ENCODE data around the gene BCR. TPM values are rescaled to one million over a fixed set of nuclear protein-coding genes. Genes with fewer than 3 reads are reported as not detected.

BCR gene
- total RNA-seq, 2 experiments from 2014 or later: 60.7 to 63.2 TPM

- Mint-ChIP-seq H3K4me3 (no peak overlapping the region), H3K27ac (peak overlapping the region; percentile 89), H3K27me3 (no peaks in the 10 kb centered on the region), H3K36me3 (ENCODE audit: low read depth) (peaks cover 48% of the 10 kb centered on the region), H3K4me1 (peaks cover 63% of the 10 kb centered on the region), H3K9me3 (peaks cover 22% of the 10 kb centered on the region)
- DNase-seq: no peak
- CTCF ChIA-PET: interaction anchor here (1.4 to 2.9 kb wide), 4 partner anchors 15 to 50 kb away, joined by 3 to 11 read pairs (median 6); no protein-coding TSS in a partner anchor
- POLR2A ChIA-PET: interaction anchor here (1.7 to 3.1 kb wide), 2 partner anchors 15 to 24 kb away, joined by 6 to 13 read pairs; no protein-coding TSS in a partner anchor
Observed at GRCh38 chr22:23227380-23227779, 47.1 kb downstream of the BCR start.

GRCh38 chr22:23228503-23228902 lies 48.2 kb downstream of the BCR start:
- Mint-ChIP-seq H3K27me3 (no peaks in the 10 kb centered on the region), H3K4me3 (no peak overlapping the region), H3K9me3 (peaks cover 22% of the 10 kb centered on the region), H3K27ac (no peak overlapping the region), H3K4me1 (peaks cover 55% of the 10 kb centered on the region), H3K36me3 (ENCODE audit: low read depth) (peaks cover 48% of the 10 kb centered on the region)
- no peak for DNase-seq
- ChIA-PET POLR2A (no interaction called here), CTCF (interaction anchor here (1.1 to 1.4 kb wide), 2 partner anchors 43 to 50 kb away, joined by 3 to 4 read pairs; no protein-coding TSS in a partner anchor)

GRCh38 chr22:23229646-23230045 lies 49.3 kb downstream of the BCR start:
- no peak overlapping the region for H3K27ac Mint-ChIP-seq
- no peak for DNase-seq
- POLR2A ChIA-PET: interaction anchor here (0.6 kb wide), 1 partner anchor 46 kb away, joined by 3 read pairs; no protein-coding TSS in a partner anchor
- H3K36me3 Mint-ChIP-seq (ENCODE audit: low read depth): peaks cover 48% of the 10 kb centered on the region
- no peaks in the 10 kb centered on the region for H3K27me3 Mint-ChIP-seq
- CTCF ChIA-PET: interaction anchor here (0.8 to 1.1 kb wide), 2 partner anchors 14 to 51 kb away, joined by 4 read pairs; no protein-coding TSS in a partner anchor
- peaks cover 52% of the 10 kb centered on the region for H3K4me1 Mint-ChIP-seq
- peaks cover 22% of the 10 kb centered on the region for H3K9me3 Mint-ChIP-seq
- H3K4me3 Mint-ChIP-seq: no peak overlapping the region

GRCh38 chr22:23230348-23231068 lies 50.2 kb downstream of the BCR start:
- peaks cover 45% of the 10 kb centered on the region for H3K4me1 Mint-ChIP-seq
- POLR2A ChIA-PET: interaction anchor here (1.2 kb wide), 1 partner anchor 13 kb away, joined by 3 read pairs; no protein-coding TSS in a partner anchor
- CTCF ChIA-PET: no interaction called here
- no peak for DNase-seq
- H3K27me3 Mint-ChIP-seq: no peaks in the 10 kb centered on the region
- peaks cover 22% of the 10 kb centered on the region for H3K9me3 Mint-ChIP-seq
- H3K27ac Mint-ChIP-seq: no peak overlapping the region
- peaks cover 44% of the 10 kb centered on the region for H3K36me3 Mint-ChIP-seq (ENCODE audit: low read depth)
- H3K4me3 Mint-ChIP-seq: no peak overlapping the region

GRCh38 chr22:23231471-23232093 lies 51.3 kb downstream of the BCR start:
- H3K27me3 Mint-ChIP-seq: no peaks in the 10 kb centered on the region
- peaks cover 40% of the 10 kb centered on the region for H3K4me1 Mint-ChIP-seq
- H3K27ac Mint-ChIP-seq: no peak overlapping the region
- no peak overlapping the region for H3K4me3 Mint-ChIP-seq
- DNase-seq: no peak
- POLR2A ChIA-PET: interaction anchor here (1.2 kb wide), 1 partner anchor 12 kb away, joined by 3 read pairs; no protein-coding TSS in a partner anchor
- peaks cover 22% of the 10 kb centered on the region for H3K9me3 Mint-ChIP-seq
- CTCF ChIA-PET: no interaction called here
- H3K36me3 Mint-ChIP-seq (ENCODE audit: low read depth): peaks cover 43% of the 10 kb centered on the region

GRCh38 chr22:23232094-23232905 lies 52.0 kb downstream of the BCR start:
- H3K27ac Mint-ChIP-seq: no peak overlapping the region
- H3K27me3 Mint-ChIP-seq: no peaks in the 10 kb centered on the region
- DNase-seq: no peak
- no peak overlapping the region for H3K4me3 Mint-ChIP-seq
- ChIA-PET CTCF (no interaction called here), POLR2A (interaction anchor here (1.0 kb wide), 1 partner anchor 10 kb away, joined by 3 read pairs; no protein-coding TSS in a partner anchor)
- H3K36me3 Mint-ChIP-seq (ENCODE audit: low read depth): peaks cover 36% of the 10 kb centered on the region
- H3K4me1 Mint-ChIP-seq: peaks cover 38% of the 10 kb centered on the region
- peaks cover 21% of the 10 kb centered on the region for H3K9me3 Mint-ChIP-seq

- CTCF ChIA-PET: no interaction called here
- POLR2A ChIA-PET: interaction anchor here (1.0 kb wide), 1 partner anchor 9 kb away, joined by 3 read pairs; no protein-coding TSS in a partner anchor
- Mint-ChIP-seq H3K27ac (no peak overlapping the region), H3K9me3 (peaks cover 14% of the 10 kb centered on the region), H3K36me3 (ENCODE audit: low read depth) (peaks cover 35% of the 10 kb centered on the region), H3K27me3 (no peaks in the 10 kb centered on the region), H3K4me1 (peaks cover 38% of the 10 kb centered on the region), H3K4me3 (no peak overlapping the region)
- no peak for DNase-seq
Observed at GRCh38 chr22:23233084-23233531, 52.8 kb downstream of the BCR start.

- H3K36me3 Mint-ChIP-seq (ENCODE audit: low read depth): peaks cover 30% of the 10 kb centered on the region
- no peak overlapping the region for H3K27ac Mint-ChIP-seq
- no peaks in the 10 kb centered on the region for H3K27me3 Mint-ChIP-seq
- H3K9me3 Mint-ChIP-seq: peaks cover 7% of the 10 kb centered on the region
- H3K4me1 Mint-ChIP-seq: peaks cover 39% of the 10 kb centered on the region
- CTCF ChIA-PET: no interaction called here
- H3K4me3 Mint-ChIP-seq: no peak overlapping the region
- DNase-seq: no peak
- POLR2A ChIA-PET: no interaction called here
Observed at GRCh38 chr22:23233752-23234408, 53.6 kb downstream of the BCR start.

- no peaks in the 10 kb centered on the region for H3K27me3 Mint-ChIP-seq
- H3K9me3 Mint-ChIP-seq: no peaks in the 10 kb centered on the region
- H3K4me1 Mint-ChIP-seq: peaks cover 38% of the 10 kb centered on the region
- H3K4me3 Mint-ChIP-seq: no peak overlapping the region
- H3K27ac Mint-ChIP-seq: no peak overlapping the region
- peaks cover 24% of the 10 kb centered on the region for H3K36me3 Mint-ChIP-seq (ENCODE audit: low read depth)
- ChIA-PET POLR2A (interaction anchor here (0.6 to 1.0 kb wide), 2 partner anchors 18 to 26 kb away, joined by 3 read pairs; no protein-coding TSS in a partner anchor), CTCF (no interaction called here)
- DNase-seq: no peak
Observed at GRCh38 chr22:23234409-23235161, 54.3 kb downstream of the BCR start.

GRCh38 chr22:23235425-23235824 lies 55.1 kb downstream of the BCR start:
- Mint-ChIP-seq H3K9me3 (no peaks in the 10 kb centered on the region), H3K4me1 (peaks cover 41% of the 10 kb centered on the region), H3K36me3 (ENCODE audit: low read depth) (peaks cover 16% of the 10 kb centered on the region), H3K27ac (no peak overlapping the region), H3K27me3 (no peaks in the 10 kb centered on the region), H3K4me3 (no peak overlapping the region)
- ChIA-PET CTCF (no interaction called here), POLR2A (interaction anchor here (1.0 to 1.8 kb wide), 2 partner anchors 9 to 19 kb away, joined by 3 to 7 read pairs; no protein-coding TSS in a partner anchor)
- no peak for DNase-seq

- H3K27me3 Mint-ChIP-seq: no peaks in the 10 kb centered on the region
- H3K27ac Mint-ChIP-seq: no peak overlapping the region
- no peak for DNase-seq
- CTCF ChIA-PET: no interaction called here
- H3K4me3 Mint-ChIP-seq: no peak overlapping the region
- peaks cover 46% of the 10 kb centered on the region for H3K4me1 Mint-ChIP-seq
- POLR2A ChIA-PET: interaction anchor here (1.8 kb wide), 1 partner anchor 10 kb away, joined by 7 read pairs; no protein-coding TSS in a partner anchor
- peaks cover 16% of the 10 kb centered on the region for H3K36me3 Mint-ChIP-seq (ENCODE audit: low read depth)
- H3K9me3 Mint-ChIP-seq: no peaks in the 10 kb centered on the region
Observed at GRCh38 chr22:23236026-23236425, 55.7 kb downstream of the BCR start.
